ENCODE data around the gene ETV6. TPM values are rescaled to one million over a fixed set of nuclear protein-coding genes. Genes with fewer than 3 reads are reported as not detected.

Gene ETV6
- polyA plus RNA-seq, 3 donors = 6.8 to 45.1 (median 11.7) TPM

DNA sequence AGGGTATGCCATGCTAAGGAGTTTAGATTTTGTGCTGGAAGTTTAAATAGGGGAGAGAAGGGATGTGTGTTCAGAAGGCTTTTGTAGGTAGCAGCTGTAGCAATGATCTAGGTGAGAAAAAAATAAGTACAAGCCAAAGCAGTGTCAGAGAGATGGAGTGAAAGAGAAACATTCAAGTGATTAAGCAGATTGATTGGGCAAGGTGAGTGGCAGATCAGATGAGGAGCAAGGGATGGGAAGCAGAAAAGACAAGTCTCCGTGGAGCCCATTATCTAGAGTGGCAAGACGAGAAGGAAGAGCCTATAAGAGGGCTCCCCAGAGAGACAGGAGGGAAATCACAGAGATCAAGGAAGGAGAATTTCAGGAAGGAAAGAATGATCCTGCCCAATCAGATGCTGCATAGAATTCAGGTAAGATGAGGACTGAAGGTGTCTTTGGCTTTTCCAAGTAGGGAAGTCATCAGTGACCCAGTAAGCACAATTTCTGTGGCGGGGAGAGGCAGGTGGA, 133.5 kb downstream of the ETV6 start:
- H3K27me3 ChIP-seq (ENCODE audit: control insufficient read depth in 2 of 2, insufficient read depth in 2 of 2, low read length in 2 of 2) = no peaks in the 10 kb centered on the region
- H3K27me3 Mint-ChIP-seq (ENCODE audit: low read depth in 3 of 3) = no peaks in the 10 kb centered on the region
- H3K4me1 ChIP-seq (ENCODE audit: control insufficient read depth in 1 of 2, insufficient read depth in 2 of 2, low read length in 2 of 2) = peaks cover 13 to 34% of the 10 kb centered on the region in 2 donors
- TF ChIP-seq, protein P1, sequence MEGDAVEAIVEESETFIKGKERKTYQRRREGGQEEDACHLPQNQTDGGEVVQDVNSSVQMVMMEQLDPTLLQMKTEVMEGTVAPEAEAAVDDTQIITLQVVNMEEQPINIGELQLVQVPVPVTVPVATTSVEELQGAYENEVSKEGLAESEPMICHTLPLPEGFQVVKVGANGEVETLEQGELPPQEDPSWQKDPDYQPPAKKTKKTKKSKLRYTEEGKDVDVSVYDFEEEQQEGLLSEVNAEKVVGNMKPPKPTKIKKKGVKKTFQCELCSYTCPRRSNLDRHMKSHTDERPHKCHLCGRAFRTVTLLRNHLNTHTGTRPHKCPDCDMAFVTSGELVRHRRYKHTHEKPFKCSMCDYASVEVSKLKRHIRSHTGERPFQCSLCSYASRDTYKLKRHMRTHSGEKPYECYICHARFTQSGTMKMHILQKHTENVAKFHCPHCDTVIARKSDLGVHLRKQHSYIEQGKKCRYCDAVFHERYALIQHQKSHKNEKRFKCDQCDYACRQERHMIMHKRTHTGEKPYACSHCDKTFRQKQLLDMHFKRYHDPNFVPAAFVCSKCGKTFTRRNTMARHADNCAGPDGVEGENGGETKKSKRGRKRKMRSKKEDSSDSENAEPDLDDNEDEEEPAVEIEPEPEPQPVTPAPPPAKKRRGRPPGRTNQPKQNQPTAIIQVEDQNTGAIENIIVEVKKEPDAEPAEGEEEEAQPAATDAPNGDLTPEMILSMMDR (IDR thresholded peaks at IDR 0.05) = no peak
- H3K9ac ChIP-seq (ENCODE audit: insufficient read depth, low read length, poor library complexity, severe bottlenecking) = no peak overlapping the region
- H3K9me3 Mint-ChIP-seq = peaks cover 0 to 2% (median 0%) of the 10 kb centered on the region in 7 donors
- H3K27ac Mint-ChIP-seq = peak overlapping the region in 3 of 7 donors; percentile 3 to 42 (median 10)
- intact Hi-C loops (cut with micrococcal nuclease) = no loop called here
- H3K36me3 ChIP-seq (replicated peaks in 1 of 2; ENCODE audit: control insufficient read depth in 1 of 2, insufficient read depth in 2 of 2, low read length in 2 of 2) = peaks cover 0 to 10% of the 10 kb centered on the region in 2 donors
- H3K4me2 ChIP-seq (replicated peaks; ENCODE audit: extremely low read depth, low read length, poor library complexity, severe bottlenecking) = no peak overlapping the region
- 70% methylated on average over 2 of the region's 3 CpGs for whole genome bisulfite sequencing (ENCODE audit: insufficient coverage)
- H3K4me3 ChIP-seq (replicated peaks in 1 of 3; ENCODE audit: low read depth in 2 of 3, low read length in 3 of 3) = no peak overlapping the region
- peaks cover 70% of the 10 kb centered on the region for H4K20me1 ChIP-seq (ENCODE audit: insufficient read depth, low read length)
- peaks cover 100% of the 10 kb centered on the region for H3K79me2 ChIP-seq (ENCODE audit: insufficient read depth, low read length)
- no peak for DNase-seq
- H3K27ac ChIP-seq (ENCODE audit: low read depth in 1 of 2, low read length in 2 of 2) = peak overlapping the region in 1 of 2 donors; percentile 57
- H3K4me3 Mint-ChIP-seq = no peak overlapping the region
- no peak overlapping the region for H2AFZ ChIP-seq (ENCODE audit: insufficient read depth, low read depth, low read length, poor library complexity, severe bottlenecking)
- peaks cover 20 to 27% of the 10 kb centered on the region in 2 donors for H3K36me3 Mint-ChIP-seq
- H3K9me3 ChIP-seq (replicated peaks in 1 of 2; ENCODE audit: control insufficient read depth in 1 of 2, insufficient read depth in 1 of 2, low read length in 2 of 2) = no peaks in the 10 kb centered on the region
- peaks cover 57% of the 10 kb centered on the region for H3K4me1 Mint-ChIP-seq

DNA sequence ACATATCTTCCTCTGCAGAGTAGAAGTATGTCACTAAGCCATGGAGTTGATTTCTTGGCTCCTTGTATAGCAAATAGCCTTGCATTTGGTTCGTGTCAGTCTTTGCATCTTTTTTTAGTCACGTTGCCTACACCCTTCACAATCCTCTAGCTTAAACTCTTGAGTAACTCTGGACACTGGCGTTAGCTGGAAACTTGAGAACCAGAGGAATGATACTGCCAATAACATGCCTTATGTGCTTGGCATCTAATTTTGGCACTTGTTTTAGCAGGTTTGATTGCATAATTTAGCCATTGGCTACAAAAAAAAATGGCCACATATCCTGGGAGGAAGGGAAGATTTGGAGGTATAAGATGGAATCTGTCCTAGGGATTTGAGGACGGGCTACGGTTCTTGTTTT, 136.2 kb downstream of the ETV6 start:
- Histone ChIP-seq H4K20me1 (ENCODE audit: insufficient read depth, low read length) (peaks cover 64% of the 10 kb centered on the region), H3K9me3 (replicated peaks in 1 of 2; ENCODE audit: control insufficient read depth in 1 of 2, insufficient read depth in 1 of 2, low read length in 2 of 2) (no peaks in the 10 kb centered on the region), H3K4me2 (replicated peaks; ENCODE audit: extremely low read depth, low read length, poor library complexity, severe bottlenecking) (no peak overlapping the region), H3K9ac (ENCODE audit: insufficient read depth, low read length, poor library complexity, severe bottlenecking) (no peak overlapping the region), H3K36me3 (replicated peaks in 1 of 2; ENCODE audit: control insufficient read depth in 1 of 2, insufficient read depth in 2 of 2, low read length in 2 of 2) (no peaks in the 10 kb centered on the region), H3K27me3 (ENCODE audit: control insufficient read depth in 2 of 2, insufficient read depth in 2 of 2, low read length in 2 of 2) (no peaks in the 10 kb centered on the region), H3K4me1 (ENCODE audit: control insufficient read depth in 1 of 2, insufficient read depth in 2 of 2, low read length in 2 of 2) (peaks cover 8 to 20% of the 10 kb centered on the region in 2 donors), H3K79me2 (ENCODE audit: insufficient read depth, low read length) (peaks cover 100% of the 10 kb centered on the region), H2AFZ (ENCODE audit: insufficient read depth, low read depth, low read length, poor library complexity, severe bottlenecking) (no peak overlapping the region), H3K4me3 (replicated peaks in 1 of 3; ENCODE audit: low read depth in 2 of 3, low read length in 3 of 3) (no peak overlapping the region), H3K27ac (ENCODE audit: low read depth in 1 of 2, low read length in 2 of 2) (peak overlapping the region in 1 of 2 donors; percentile 39)
- TF ChIP-seq, protein P1 (IDR thresholded peaks at IDR 0.05) = no peak
- no peak overlapping the region for H3K27ac Mint-ChIP-seq
- intact Hi-C loops (cut with micrococcal nuclease) = no loop called here
- peaks cover 14 to 31% of the 10 kb centered on the region in 2 donors for H3K36me3 Mint-ChIP-seq
- peaks cover 0 to 2% (median 0%) of the 10 kb centered on the region in 3 donors for H3K27me3 Mint-ChIP-seq (ENCODE audit: low read depth in 3 of 3)
- 19% methylated on average over 3 of the region's 5 CpGs for WGBS (ENCODE audit: insufficient coverage)
- H3K4me1 Mint-ChIP-seq = peaks cover 59% of the 10 kb centered on the region
- DNase-seq = no peak
- peaks cover 0 to 2% (median 0%) of the 10 kb centered on the region in 7 donors for H3K9me3 Mint-ChIP-seq
- H3K4me3 Mint-ChIP-seq = no peak overlapping the region

All from CD14-positive monocyte (primary cell).